A549 (cell line): ENCODE measurements around the gene MLXIPL.

Source experiments
- CHD2 ChIP-seq: fragments of 150-350 bp; IDR thresholded peaks from 2 replicates; pipeline ENCODE4 v1.6.1; 2014; ENCODE audit warnings: low read length; ENCODE audit not compliant: partially characterized antibody
- CTCF ChIP-seq: fragments of >200 bp; sonication (Bioruptor Twin); formaldehyde crosslinking; IDR thresholded peaks from 3 replicates; pipeline ENCODE4 v1.5.1; 2016
- HMGXB4 ChIP-seq: fragments of 250-450 bp; sonication (Bioruptor Pico); IDR thresholded peaks from 2 replicates; pipeline ENCODE4 v1.5.0; 2021; ENCODE audit warnings: mild to moderate bottlenecking, moderate library complexity, borderline replicate concordance
- MAZ ChIP-seq: fragments of 150-350 bp; IDR thresholded peaks from 2 replicates; pipeline ENCODE4 v1.6.1; 2014; ENCODE audit warnings: antibody characterized with exemption, low read depth, low read length, borderline replicate concordance
- POLR2A ChIP-seq: IDR thresholded peaks from 2 replicates; pipeline ENCODE4 v1.6.1; 2012; ENCODE audit warnings: mild to moderate bottlenecking, low read length
- RAD21 ChIP-seq, 2 experiments: fragments of >200 bp in 1 of 2; sonication (Bioruptor Twin) in 1 of 2; formaldehyde crosslinking in 1 of 2; IDR thresholded peaks in 1 of 2; conservative IDR thresholded peaks in 1 of 2; 2 replicates in 1 of 2; 3 replicates in 1 of 2; pipeline ENCODE4 v1.6.1; 2012 to 2018; ENCODE audit warnings: inconsistent platforms in 1 of 2
- TF ChIP-seq, protein P1 (sequence below): IDR thresholded peaks from 2 replicates; pipeline ENCODE4 v1.6.1; 2012; ENCODE audit warnings: low read depth, borderline replicate concordance

DNA sequence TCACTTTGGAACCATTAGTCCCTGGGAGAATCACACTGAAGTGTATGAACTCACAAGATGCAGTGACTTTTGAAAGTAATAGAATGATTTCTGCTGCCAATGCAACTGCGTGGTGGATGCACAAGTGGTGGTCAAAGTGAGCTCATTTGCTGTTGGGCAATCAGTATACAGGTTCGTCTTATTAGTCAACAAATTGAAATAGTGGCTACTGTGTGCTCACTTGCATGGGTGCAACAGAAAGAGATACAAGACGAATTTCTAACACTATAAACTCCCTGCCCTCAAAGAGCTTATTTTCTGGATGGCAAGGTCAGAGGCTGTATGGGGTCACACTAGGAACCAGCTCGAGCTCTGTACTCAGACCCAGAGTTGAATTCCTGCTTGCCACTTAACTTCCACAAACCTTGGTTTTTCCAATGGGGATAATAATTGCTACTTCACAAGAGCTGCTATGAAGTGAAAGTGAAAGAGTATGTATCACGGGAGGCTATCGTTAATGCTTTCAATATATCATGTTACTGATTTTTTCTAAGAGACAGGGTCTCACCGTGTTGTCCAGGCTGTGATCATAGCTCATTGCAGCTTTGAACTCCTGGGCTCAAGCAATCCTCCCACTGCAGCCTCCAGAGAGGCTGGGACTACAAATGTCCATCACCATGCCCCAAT lies 58.5 kb downstream of the MLXIPL start:
- no peak for TF ChIP-seq CTCF
- no peak for TF ChIP-seq CHD2
- TF ChIP-seq MAZ: no peak
- TF ChIP-seq POLR2A: no peak
- no peak for TF ChIP-seq RAD21 (conservative IDR thresholded peaks at IDR 0.05 in 1 of 2, IDR thresholded peaks at IDR 0.05 in 1 of 2)
- TF ChIP-seq HMGXB4 (CRISPR knock-in tag): no peak
- TF ChIP-seq, protein P1, sequence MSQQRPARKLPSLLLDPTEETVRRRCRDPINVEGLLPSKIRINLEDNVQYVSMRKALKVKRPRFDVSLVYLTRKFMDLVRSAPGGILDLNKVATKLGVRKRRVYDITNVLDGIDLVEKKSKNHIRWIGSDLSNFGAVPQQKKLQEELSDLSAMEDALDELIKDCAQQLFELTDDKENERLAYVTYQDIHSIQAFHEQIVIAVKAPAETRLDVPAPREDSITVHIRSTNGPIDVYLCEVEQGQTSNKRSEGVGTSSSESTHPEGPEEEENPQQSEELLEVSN: no peak
